HG03520 (cell line): ENCODE data around the gene DHX32.
"Not testable (repeated sequence)": the region's sequence is repeated elsewhere in the genome, so short reads cannot be mapped to it uniquely, and the experiment has no call there.

Experiments used
- ATAC-seq: cut with Tn5 transposase; IDR thresholded peaks from one replicate; pipeline ENCODE4 v1.9.1; 2021; ENCODE audit warnings: mild to moderate bottlenecking, moderate library complexity; ENCODE audit not compliant: unreplicated experiment

Gene DHX32

DNA sequence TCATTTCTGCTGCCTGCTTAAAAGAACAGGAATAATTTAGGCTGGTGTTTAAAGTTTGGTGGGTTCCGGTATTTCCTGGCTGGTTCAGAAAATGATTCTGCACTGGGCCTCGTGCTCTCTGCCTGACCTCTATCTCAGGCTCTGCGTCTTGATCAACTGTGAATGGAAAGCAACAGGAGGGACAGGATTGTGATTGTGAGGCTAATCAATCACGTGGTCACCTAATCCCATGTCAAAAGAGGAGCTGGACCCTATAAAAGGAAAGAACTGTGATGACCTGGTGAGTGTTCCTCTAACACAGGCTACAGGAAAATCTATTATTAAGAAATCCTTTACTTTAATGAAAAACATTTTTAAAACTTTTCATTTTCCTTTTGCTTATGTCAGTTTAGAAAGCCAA lies at the start of gene DHX32:
DHX32 (minus strand) TSS at position 101 of the 400 bp plus-strand sequence. CDS start 468 bp downstream, outside the sequence.
- ATAC-seq = no peak

GRCh38 chr10:125929618-125930017 lies 48.5 kb upstream of the DHX32 start:
- no peak for ATAC-seq

- no peak for ATAC-seq
Observed at GRCh38 chr10:125928928-125929585, 48.0 kb upstream of the DHX32 start.

DNA sequence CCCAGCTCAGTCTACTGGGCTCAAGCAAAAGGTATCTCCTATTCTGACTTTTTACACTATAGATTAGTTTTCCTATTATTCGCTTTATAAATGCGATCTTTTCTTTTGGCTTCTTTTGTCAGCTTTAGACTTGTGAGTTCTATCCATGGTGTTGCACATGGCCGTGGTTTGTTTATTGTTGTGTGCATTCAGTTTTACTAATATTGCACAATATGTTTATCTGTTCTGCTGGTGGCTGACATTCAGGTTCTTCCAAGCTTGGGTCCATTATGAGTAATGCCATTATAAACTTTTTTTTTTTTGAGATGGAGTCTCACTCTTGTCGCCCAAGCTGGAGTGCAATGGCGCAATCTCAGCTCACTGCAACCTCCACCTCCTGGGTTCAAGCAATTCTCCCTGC lies 46.2 kb upstream of the DHX32 start:
- ATAC-seq = not testable (repeated sequence)

DNA sequence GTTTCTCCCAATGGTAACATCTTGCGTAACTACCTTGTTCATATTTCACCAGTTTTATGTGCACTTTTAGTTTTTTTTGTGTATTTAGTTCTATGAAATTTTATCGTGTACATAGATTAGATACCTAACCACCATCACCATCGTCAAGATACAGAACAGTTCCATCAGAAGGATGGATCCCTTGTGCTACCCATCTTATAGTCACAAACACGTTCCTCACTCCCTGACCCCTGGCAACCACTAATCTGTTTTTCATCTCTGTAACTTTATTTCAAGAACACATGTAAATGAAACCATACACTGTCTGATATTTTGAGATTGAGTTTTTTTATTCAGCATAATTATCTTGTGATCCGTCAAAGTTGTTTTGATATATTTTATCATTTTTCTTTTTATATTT lies 45.2 kb upstream of the DHX32 start:
- no peak for ATAC-seq

- no peak for ATAC-seq
Observed at GRCh38 chr10:125925262-125925834, 44.3 kb upstream of the DHX32 start.

GRCh38 chr10:125921643-125922306 lies 40.7 kb upstream of the DHX32 start:
- ATAC-seq = not testable (repeated sequence)

DNA sequence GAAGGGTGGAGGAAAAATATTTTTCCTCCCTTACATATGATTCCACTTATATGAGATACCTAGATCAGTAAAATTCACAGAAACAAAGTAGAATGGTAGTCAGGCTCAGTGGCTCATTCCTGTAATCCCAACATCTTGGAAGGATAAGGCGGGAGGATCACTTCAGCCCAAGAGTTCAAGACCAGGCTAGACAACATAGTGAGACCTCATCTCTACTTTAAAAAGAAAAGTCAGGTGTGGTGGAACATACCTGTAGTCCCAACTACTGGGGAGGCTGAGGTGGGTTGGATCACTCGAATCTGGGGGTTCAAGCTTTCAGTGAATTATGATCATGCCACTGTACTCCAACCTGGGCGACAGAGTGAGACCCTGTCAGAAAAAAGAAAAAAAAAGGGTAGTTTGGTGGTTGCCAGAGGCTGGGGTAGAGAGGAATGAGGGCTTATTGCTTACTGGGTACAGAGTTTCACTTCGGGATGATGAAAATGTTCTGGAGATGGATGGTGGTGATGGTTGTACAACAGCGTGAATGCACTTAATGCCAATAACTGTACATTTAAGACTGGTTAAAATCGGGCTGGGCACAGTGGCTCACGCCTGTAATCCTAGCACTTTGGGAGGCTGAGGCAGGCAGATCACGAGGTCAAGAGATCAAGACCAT lies 36.7 kb upstream of the DHX32 start:
- ATAC-seq = not testable (repeated sequence)

DNA sequence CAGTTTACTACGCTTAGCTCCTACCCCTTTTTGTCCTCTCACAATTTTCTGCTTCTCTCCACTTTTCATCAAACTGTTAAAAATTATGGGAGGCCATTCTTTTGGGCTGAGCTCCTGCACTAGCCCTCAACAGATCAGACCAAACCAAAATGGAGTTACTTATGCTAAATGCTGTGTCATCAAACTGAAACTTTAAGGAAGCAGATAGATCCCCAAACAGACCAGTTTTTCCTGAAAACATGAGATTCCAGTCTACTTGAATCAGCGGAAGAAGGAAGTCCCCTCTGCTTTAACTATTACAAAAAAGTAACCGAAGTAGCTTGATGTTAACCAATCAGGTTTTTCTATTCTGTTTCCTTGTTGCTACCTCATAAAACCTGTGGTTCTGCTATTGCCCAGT lies 35.9 kb upstream of the DHX32 start:
- ATAC-seq = no peak

- ATAC-seq = not testable (repeated sequence)
Observed at GRCh38 chr10:125913277-125913676, 32.2 kb upstream of the DHX32 start.

- no peak for ATAC-seq
Observed at GRCh38 chr10:125911990-125912389, 30.9 kb upstream of the DHX32 start.

DNA sequence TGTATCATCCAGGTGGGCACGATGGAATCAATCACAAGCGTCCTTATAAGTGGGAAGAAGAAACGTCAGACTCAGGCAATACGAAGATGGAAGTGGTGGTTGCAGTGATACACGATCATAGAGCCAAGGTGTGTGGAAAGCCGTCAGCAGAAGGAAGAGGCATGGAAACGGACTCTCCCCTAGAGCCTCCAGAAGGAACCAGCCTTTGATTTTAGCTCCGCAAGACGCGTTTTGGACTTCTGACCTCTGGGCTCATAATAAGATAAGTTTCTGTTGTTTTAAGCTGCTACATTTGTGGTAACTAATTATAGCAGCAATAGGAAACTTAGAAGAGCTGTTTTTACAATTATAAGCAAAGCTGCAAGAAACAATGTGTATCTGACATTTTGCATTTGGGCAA lies 30.1 kb upstream of the DHX32 start:
- ATAC-seq = no peak

GRCh38 chr10:125909491-125909890 lies 28.4 kb upstream of the DHX32 start:
- not testable (repeated sequence) for ATAC-seq

GRCh38 chr10:125908813-125909212 lies 27.7 kb upstream of the DHX32 start:
- not testable (repeated sequence) for ATAC-seq

DNA sequence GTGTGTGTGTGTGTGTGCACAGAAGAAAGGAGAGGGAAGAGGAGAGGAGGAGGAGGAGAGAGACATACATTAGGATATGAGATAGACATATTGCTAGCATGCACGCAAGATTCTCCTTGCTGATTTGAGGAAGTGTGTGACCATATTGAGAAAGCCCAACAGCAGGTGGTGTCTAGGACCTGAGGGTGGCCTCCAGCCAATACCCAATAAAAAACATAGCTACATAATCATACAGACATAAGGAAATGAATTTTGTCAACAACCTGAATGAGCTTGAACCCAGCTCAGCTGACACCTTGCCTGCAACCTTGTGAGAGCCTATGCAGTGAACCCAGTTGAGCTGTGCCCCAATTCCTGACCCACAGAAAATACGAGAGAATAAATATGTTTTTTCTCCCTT lies 26.5 kb upstream of the DHX32 start:
- ATAC-seq = not testable (repeated sequence)

- not testable (repeated sequence) for ATAC-seq
Observed at GRCh38 chr10:125905069-125905994, 24.2 kb upstream of the DHX32 start.

GRCh38 chr10:125903135-125903640 lies 22.1 kb upstream of the DHX32 start:
- not testable (repeated sequence) for ATAC-seq

GRCh38 chr10:125900963-125901362 lies 19.9 kb upstream of the DHX32 start:
- not testable (repeated sequence) for ATAC-seq

GRCh38 chr10:125897317-125897716 lies 16.2 kb upstream of the DHX32 start:
- not testable (repeated sequence) for ATAC-seq
